Panc1 (cell line): Measurements from ENCODE around the gene STAU1. TPM values are rescaled to one million over a fixed set of nuclear protein-coding genes. Genes with fewer than 3 reads are reported as not detected.
"Not testable (repeated sequence)": the region's sequence is repeated elsewhere in the genome, so short reads cannot be mapped to it uniquely, and the experiment has no call there.

Experiments
- ATAC-seq: fragments of 200-7000 bp; cut with Tn5 transposase; 2 replicates; pipeline ENCODE4 v1.9.1; 2020; ENCODE audit warnings: mild to moderate bottlenecking, moderate library complexity
- BruUV-seq: library from RNA; stranded (reverse); fragments of 400-500 nt; replicated peaks from 2 replicates; lab custom pipeline; 2021; lab: Mats Ljungman, UMichigan
- CTCF ChIA-PET: fragments of 300-600 bp; sonication (Branson Sonifier 250); formaldehyde crosslinking; loops from one replicate; lab custom pipeline; 2022; ENCODE audit warnings: antibody characterized with exemption; lab: Charles Lee
- POLR2A ChIA-PET: fragments of 300-600 bp; sonication (Branson Sonifier 250); formaldehyde crosslinking; loops from one replicate; lab custom pipeline; 2022; ENCODE audit warnings: antibody characterized with exemption; lab: Charles Lee
- DNase-seq: peaks from one replicate; pipeline ENCODE4 v3.0.0-alpha.2; 2010; ENCODE audit warnings: low read depth, low spot score
- H3K27ac ChIP-seq: 2 replicates; pipeline ENCODE4 v1.5.1; 2011; ENCODE audit warnings: mild to moderate bottlenecking, low read length, inconsistent platforms
- H3K27me3 ChIP-seq: fragments of 200-500 bp; sonication (Bioruptor generic); 2 replicates; pipeline ENCODE4 v1.6.0; 2014; ENCODE audit warnings: low read length, inconsistent platforms; ENCODE audit not compliant: control insufficient read depth, insufficient read depth
- H3K36me3 ChIP-seq: fragments of 200-500 bp; sonication (Bioruptor generic); 2 replicates; pipeline ENCODE4 v1.5.1; 2014; ENCODE audit warnings: inconsistent platforms, mild to moderate bottlenecking, low read length, moderate library complexity; ENCODE audit not compliant: control insufficient read depth, insufficient read depth
- H3K4me1 ChIP-seq: 2 replicates; pipeline ENCODE4 v1.5.1; 2011; ENCODE audit warnings: inconsistent platforms, mild to moderate bottlenecking, low read length, moderate library complexity; ENCODE audit not compliant: control insufficient read depth, insufficient read depth
- H3K4me3 ChIP-seq, 2 experiments: 2 replicates each; pipeline ENCODE4 v1.5.1; 2011 to 2012; ENCODE audit warnings: low read depth in 2 of 2, low read length in 2 of 2, mild to moderate bottlenecking in 2 of 2, inconsistent platforms in 1 of 2, moderate library complexity in 1 of 2
- H3K9me3 ChIP-seq: fragments of 200-500 bp; sonication (Bioruptor generic); 2 replicates; pipeline ENCODE4 v1.5.1; 2014; ENCODE audit warnings: low read depth, mild to moderate bottlenecking, inconsistent platforms, low read length, moderate library complexity; ENCODE audit not compliant: control insufficient read depth, insufficient read depth
- POLR2AphosphoS5 ChIP-seq: IDR thresholded peaks from 2 replicates; pipeline ENCODE4 v1.6.1; 2012; ENCODE audit warnings: mild to moderate bottlenecking, low read depth, low read length, moderate library complexity
- REST ChIP-seq, 2 experiments: IDR thresholded peaks; 2 replicates each; pipeline ENCODE4 v1.6.1; 2011 to 2012; ENCODE audit warnings: low read depth in 2 of 2, control low read depth in 1 of 2, low read length in 1 of 2, mild to moderate bottlenecking in 1 of 2, moderate library complexity in 1 of 2; ENCODE audit not compliant: insufficient read depth in 1 of 2
- SIN3A ChIP-seq: IDR thresholded peaks from 2 replicates; pipeline ENCODE4 v1.6.1; 2012; ENCODE audit warnings: low read depth, mild to moderate bottlenecking, low read length, moderate library complexity, borderline replicate concordance; ENCODE audit not compliant: insufficient read depth
- TCF7L2 ChIP-seq: IDR thresholded peaks from 2 replicates; pipeline ENCODE4 v1.6.1; 2011; ENCODE audit warnings: mild to moderate bottlenecking, low read depth, low read length, inconsistent platforms
- in situ Hi-C: cut with HindIII; loops from 2 replicates; pipeline ENCODE4 v1.10.0; 2016; ENCODE audit warnings: low sequenced_read_pairs, low pct_unique_long_range_greater_than_20kb
- intact Hi-C: fragments of 100-400 bp; cut with micrococcal nuclease; formaldehyde crosslinking; loops from one replicate; pipeline ENCODE4 v1.10.0; 2022; ENCODE audit not compliant: unreplicated experiment
- total RNA-seq: library from RNA; stranded (reverse); gene quantifications from one replicate; pipeline ENCODE4 v1.2.1, GENCODE V29; 2021; ENCODE audit not compliant: unreplicated experiment
- TF ChIP-seq, protein P1 (sequence below): fragments of 450-650 bp; IDR thresholded peaks from 2 replicates; pipeline ENCODE4 v1.5.1; 2017; ENCODE audit warnings: mild to moderate bottlenecking

The STAU1 gene
- total RNA-seq, 1 experiment from 2014 or later = 103 TPM

GRCh38 chr20:49091762-49092161, 96.4 kb downstream of the STAU1 start:
- POLR2A ChIA-PET = no interaction called here
- no peaks in the 10 kb centered on the region for H3K4me1 ChIP-seq
- H3K27ac ChIP-seq = no peak overlapping the region
- DNase-seq = no peak
- intact Hi-C loops = no loop called here
- in situ Hi-C loops = no loop called here
- no peaks in the 10 kb centered on the region for H3K27me3 ChIP-seq
- TF ChIP-seq POLR2AphosphoS5 (no peak), SIN3A (no peak), TCF7L2 (no peak), REST (IDR thresholded peaks at IDR 0.05; ENCODE audit: insufficient read depth in 1 of 2, low read depth in 2 of 2, low read length in 1 of 2) (no peak)
- TF ChIP-seq, protein P1, sequence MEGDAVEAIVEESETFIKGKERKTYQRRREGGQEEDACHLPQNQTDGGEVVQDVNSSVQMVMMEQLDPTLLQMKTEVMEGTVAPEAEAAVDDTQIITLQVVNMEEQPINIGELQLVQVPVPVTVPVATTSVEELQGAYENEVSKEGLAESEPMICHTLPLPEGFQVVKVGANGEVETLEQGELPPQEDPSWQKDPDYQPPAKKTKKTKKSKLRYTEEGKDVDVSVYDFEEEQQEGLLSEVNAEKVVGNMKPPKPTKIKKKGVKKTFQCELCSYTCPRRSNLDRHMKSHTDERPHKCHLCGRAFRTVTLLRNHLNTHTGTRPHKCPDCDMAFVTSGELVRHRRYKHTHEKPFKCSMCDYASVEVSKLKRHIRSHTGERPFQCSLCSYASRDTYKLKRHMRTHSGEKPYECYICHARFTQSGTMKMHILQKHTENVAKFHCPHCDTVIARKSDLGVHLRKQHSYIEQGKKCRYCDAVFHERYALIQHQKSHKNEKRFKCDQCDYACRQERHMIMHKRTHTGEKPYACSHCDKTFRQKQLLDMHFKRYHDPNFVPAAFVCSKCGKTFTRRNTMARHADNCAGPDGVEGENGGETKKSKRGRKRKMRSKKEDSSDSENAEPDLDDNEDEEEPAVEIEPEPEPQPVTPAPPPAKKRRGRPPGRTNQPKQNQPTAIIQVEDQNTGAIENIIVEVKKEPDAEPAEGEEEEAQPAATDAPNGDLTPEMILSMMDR = no peak
- no TSS peak for BruUV-seq
- H3K36me3 ChIP-seq = peaks cover 60% of the 10 kb centered on the region
- CTCF ChIA-PET = no interaction called here
- ATAC-seq = no peak
- H3K4me3 ChIP-seq = no peak overlapping the region
- no peaks in the 10 kb centered on the region for H3K9me3 ChIP-seq

- POLR2A ChIA-PET = no interaction called here
- in situ Hi-C loops = no loop called here
- BruUV-seq = no TSS peak
- no peaks in the 10 kb centered on the region for H3K27me3 ChIP-seq
- no peak for TF ChIP-seq TCF7L2
- TF ChIP-seq REST (IDR thresholded peaks at IDR 0.05; ENCODE audit: insufficient read depth in 1 of 2, low read depth in 2 of 2, low read length in 1 of 2) = no peak
- TF ChIP-seq POLR2AphosphoS5 = no peak
- no peak for ATAC-seq
- H3K27ac ChIP-seq = no peak overlapping the region
- intact Hi-C loops = no loop called here
- no peaks in the 10 kb centered on the region for H3K4me1 ChIP-seq
- DNase-seq = no peak
- no peaks in the 10 kb centered on the region for H3K9me3 ChIP-seq
- H3K4me3 ChIP-seq = no peak overlapping the region
- H3K36me3 ChIP-seq = peaks cover 54% of the 10 kb centered on the region
- CTCF ChIA-PET = no interaction called here
Measured at GRCh38 chr20:49091104-49091503, 97.0 kb downstream of the STAU1 start.

DNA sequence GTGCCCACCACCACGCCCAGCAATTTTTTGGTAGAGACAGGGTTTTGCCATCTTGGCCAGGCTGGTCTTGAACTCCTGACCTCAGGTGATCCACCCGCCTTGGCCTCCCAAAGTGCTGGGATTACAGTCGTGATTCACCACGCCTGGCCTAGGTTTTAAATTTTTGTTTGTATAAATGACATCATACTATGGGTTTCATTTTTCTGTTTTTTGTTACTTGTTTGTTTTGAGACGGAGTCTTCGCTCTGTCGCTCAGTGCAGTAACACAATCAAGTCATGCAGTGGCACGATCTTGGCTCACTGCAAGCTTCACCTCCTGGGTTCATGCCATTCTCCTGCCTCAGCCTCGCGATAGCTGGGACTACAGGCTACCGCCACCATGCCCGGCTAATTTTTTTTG, 105.8 kb downstream of the STAU1 start:
- CTCF ChIA-PET, H3K4me1 ChIP-seq, in situ Hi-C loops, H3K4me3 ChIP-seq, BruUV-seq, H3K9me3 ChIP-seq, intact Hi-C loops, DNase-seq, H3K27me3 ChIP-seq, H3K27ac ChIP-seq, ATAC-seq: not testable (repeated sequence)
- peaks cover 35% of the 10 kb centered on the region for H3K36me3 ChIP-seq
- POLR2A ChIA-PET = interaction anchor here (0.6 kb wide), 1 partner anchor 22 kb away, joined by 9 read pairs; no protein-coding TSS in a partner anchor
